Measurements from ENCODE around the gene CCDC71L. TPM values are rescaled to one million over a fixed set of nuclear protein-coding genes. Genes with fewer than 3 reads are reported as not detected.

CCDC71L gene
- total and polyA plus RNA-seq, 4 donors = 7.4 to 16.6 (median 12.3) TPM

- no peaks in the 10 kb centered on the region for H3K9me3 ChIP-seq (ENCODE audit: control insufficient read depth in 4 of 4, low read length in 3 of 4)
- peaks cover 0 to 10% (median 7%) of the 10 kb centered on the region in 4 donors for H3K4me1 ChIP-seq (ENCODE audit: control insufficient read depth in 4 of 4, insufficient read depth in 4 of 4, low read length in 3 of 4)
- no peak overlapping the region for H3K4me3 ChIP-seq (ENCODE audit: low read depth in 1 of 3, low read length in 3 of 3)
- no peaks in the 10 kb centered on the region for H3K27me3 ChIP-seq (ENCODE audit: control insufficient read depth in 4 of 4, insufficient read depth in 4 of 4, low read length in 3 of 4)
- TF ChIP-seq, protein P1, sequence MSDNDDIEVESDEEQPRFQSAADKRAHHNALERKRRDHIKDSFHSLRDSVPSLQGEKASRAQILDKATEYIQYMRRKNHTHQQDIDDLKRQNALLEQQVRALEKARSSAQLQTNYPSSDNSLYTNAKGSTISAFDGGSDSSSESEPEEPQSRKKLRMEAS (IDR thresholded peaks at IDR 0.05) = no peak
- TF ChIP-seq JUND (IDR thresholded peaks at IDR 0.05) (no peak), NR2F2 (IDR thresholded peaks at IDR 0.05) (no peak), SP1 (IDR thresholded peaks at IDR 0.05) (no peak), ATF3 (IDR thresholded peaks at IDR 0.05) (no peak), FOXA1 (IDR thresholded peaks at IDR 0.05) (no peak), EGR1 (IDR thresholded peaks at IDR 0.05; ENCODE audit: low read depth in 2 of 2) (no peak), ZBTB33 (IDR thresholded peaks at IDR 0.05) (no peak), RAD21 (IDR thresholded peaks at IDR 0.05) (no peak), REST (IDR thresholded peaks at IDR 0.05) (no peak), HNF4A (conservative IDR thresholded peaks at IDR 0.05) (no peak), YY1 (IDR thresholded peaks at IDR 0.05) (no peak), GABPA (IDR thresholded peaks at IDR 0.05 in 1 of 2, conservative IDR thresholded peaks at IDR 0.05 in 1 of 2) (no peak)
- TF ChIP-seq, protein P2, sequence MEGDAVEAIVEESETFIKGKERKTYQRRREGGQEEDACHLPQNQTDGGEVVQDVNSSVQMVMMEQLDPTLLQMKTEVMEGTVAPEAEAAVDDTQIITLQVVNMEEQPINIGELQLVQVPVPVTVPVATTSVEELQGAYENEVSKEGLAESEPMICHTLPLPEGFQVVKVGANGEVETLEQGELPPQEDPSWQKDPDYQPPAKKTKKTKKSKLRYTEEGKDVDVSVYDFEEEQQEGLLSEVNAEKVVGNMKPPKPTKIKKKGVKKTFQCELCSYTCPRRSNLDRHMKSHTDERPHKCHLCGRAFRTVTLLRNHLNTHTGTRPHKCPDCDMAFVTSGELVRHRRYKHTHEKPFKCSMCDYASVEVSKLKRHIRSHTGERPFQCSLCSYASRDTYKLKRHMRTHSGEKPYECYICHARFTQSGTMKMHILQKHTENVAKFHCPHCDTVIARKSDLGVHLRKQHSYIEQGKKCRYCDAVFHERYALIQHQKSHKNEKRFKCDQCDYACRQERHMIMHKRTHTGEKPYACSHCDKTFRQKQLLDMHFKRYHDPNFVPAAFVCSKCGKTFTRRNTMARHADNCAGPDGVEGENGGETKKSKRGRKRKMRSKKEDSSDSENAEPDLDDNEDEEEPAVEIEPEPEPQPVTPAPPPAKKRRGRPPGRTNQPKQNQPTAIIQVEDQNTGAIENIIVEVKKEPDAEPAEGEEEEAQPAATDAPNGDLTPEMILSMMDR (IDR thresholded peaks at IDR 0.05; ENCODE audit: low read depth, low read length, missing input control) = no peak
- 85% methylated on average over 2 of the region's 2 CpGs for WGBS
- no peak overlapping the region for H3K27ac ChIP-seq (ENCODE audit: low read depth in 1 of 2, low read length in 2 of 2)
- H3K9ac ChIP-seq (ENCODE audit: low read depth in 1 of 2, low read length in 2 of 2) = no peak overlapping the region
- DNase-seq (ENCODE audit: low spot score) = no peak
- no peaks in the 10 kb centered on the region for H3K36me3 ChIP-seq (ENCODE audit: control insufficient read depth in 4 of 4, insufficient read depth in 3 of 4, low read depth in 1 of 4, low read length in 3 of 4)
Observed at GRCh38 chr7:106653488-106653887, 7.5 kb downstream of the CCDC71L start.

DNA sequence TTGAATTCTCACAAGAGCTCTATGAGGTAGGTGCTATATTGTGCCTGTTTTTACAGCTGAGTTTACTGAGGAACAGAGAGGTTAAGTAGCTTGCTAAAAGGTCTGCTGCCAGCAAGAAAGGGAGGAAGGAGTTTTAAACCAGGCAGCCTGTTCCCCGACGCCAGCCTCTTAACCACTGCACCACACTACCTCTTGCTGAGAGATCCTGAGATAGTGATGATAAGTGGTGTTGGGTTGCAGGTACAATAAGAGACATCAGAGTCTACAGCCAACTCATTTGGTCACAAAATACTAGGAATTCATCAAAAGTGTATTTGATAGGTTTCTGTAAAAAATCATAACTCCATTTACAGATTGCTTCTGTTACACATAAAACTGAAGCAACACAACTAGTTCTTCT lies 8.0 kb downstream of the CCDC71L start:
- Histone ChIP-seq H3K27me3 (ENCODE audit: control insufficient read depth in 4 of 4, insufficient read depth in 4 of 4, low read length in 3 of 4) (no peaks in the 10 kb centered on the region), H3K4me1 (ENCODE audit: control insufficient read depth in 4 of 4, insufficient read depth in 4 of 4, low read length in 3 of 4) (peaks cover 0 to 6% (median 4%) of the 10 kb centered on the region in 4 donors), H3K4me3 (ENCODE audit: low read depth in 1 of 3, low read length in 3 of 3) (no peak overlapping the region), H3K9ac (ENCODE audit: low read depth in 1 of 2, low read length in 2 of 2) (no peak overlapping the region), H3K36me3 (ENCODE audit: control insufficient read depth in 4 of 4, insufficient read depth in 3 of 4, low read depth in 1 of 4, low read length in 3 of 4) (no peaks in the 10 kb centered on the region), H3K9me3 (ENCODE audit: control insufficient read depth in 4 of 4, low read length in 3 of 4) (no peaks in the 10 kb centered on the region), H3K27ac (ENCODE audit: low read depth in 1 of 2, low read length in 2 of 2) (no peak overlapping the region)
- 87% methylated on average over 2 of the region's 2 CpGs for WGBS
- TF ChIP-seq TAF1 (conservative IDR thresholded peaks at IDR 0.05) = no peak
- no peak for TF ChIP-seq GABPA (IDR thresholded peaks at IDR 0.05 in 1 of 2, conservative IDR thresholded peaks at IDR 0.05 in 1 of 2)
- TF ChIP-seq EGR1 (IDR thresholded peaks at IDR 0.05; ENCODE audit: low read depth in 2 of 2) = no peak
- TF ChIP-seq FOXA1 (IDR thresholded peaks at IDR 0.05) = no peak
- TF ChIP-seq, protein P2 (IDR thresholded peaks at IDR 0.05; ENCODE audit: low read depth, low read length, missing input control) = no peak
- TF ChIP-seq YY1 (IDR thresholded peaks at IDR 0.05) = no peak
- TF ChIP-seq, protein P1 (IDR thresholded peaks at IDR 0.05) = no peak
- DNase-seq (ENCODE audit: low spot score) = no peak
